SK-N-SH treated with all-trans-retinoic acid at 6 μM for 48 hours (cell line): ENCODE data around the gene CTU1.

Experiments
- ATAC-seq: fragments of 200-7000 bp; cut with Tn5 transposase; 3 replicates; pipeline ENCODE4 v1.9.1; 2020; ENCODE audit warnings: mild to moderate bottlenecking, moderate library complexity
- ARNTL ChIP-seq: fragments of 450-650 bp; formaldehyde crosslinking; IDR thresholded peaks from 2 replicates; pipeline ENCODE4 v1.5.0; 2020; ENCODE audit warnings: low read depth, mild to moderate bottlenecking, moderate library complexity, borderline replicate concordance
- BACH2 ChIP-seq: fragments of 250-450 bp; sonication (Bioruptor Pico); IDR thresholded peaks from 2 replicates; pipeline ENCODE4 v1.9.0; 2021; ENCODE audit warnings: mild to moderate bottlenecking, borderline replicate concordance
- CREB5 ChIP-seq: fragments of 250-450 bp; sonication (Bioruptor Pico); IDR thresholded peaks from 2 replicates; pipeline ENCODE4 v1.5.1; 2020; ENCODE audit warnings: low read depth, mild to moderate bottlenecking, moderate library complexity
- CSDC2 ChIP-seq: fragments of 250-450 bp; sonication (Bioruptor Pico); IDR thresholded peaks from 2 replicates; pipeline ENCODE4 v1.5.0; 2020; ENCODE audit warnings: mild to moderate bottlenecking, moderate library complexity
- CSRNP3 ChIP-seq: fragments of 250-450 bp; sonication (Bioruptor Pico); IDR thresholded peaks from 2 replicates; pipeline ENCODE4 v1.5.1; 2021; ENCODE audit warnings: mild to moderate bottlenecking, moderate library complexity
- ESRRG ChIP-seq: fragments of 250-450 bp; sonication (Bioruptor Pico); IDR thresholded peaks from 2 replicates; pipeline ENCODE4 v1.6.1; 2021; ENCODE audit warnings: mild to moderate bottlenecking
- GLIS3 ChIP-seq: fragments of 250-450 bp; sonication (Bioruptor Pico); IDR thresholded peaks from 2 replicates; pipeline ENCODE4 v1.5.0; 2020; ENCODE audit warnings: mild to moderate bottlenecking, moderate library complexity
- OSR1 ChIP-seq: fragments of 250-450 bp; sonication (Bioruptor Pico); IDR thresholded peaks from 2 replicates; pipeline ENCODE4 v1.8.0; 2022; ENCODE audit warnings: moderate library complexity, mild to moderate bottlenecking, inconsistent platforms
- PATZ1 ChIP-seq: fragments of 250-450 bp; sonication (Bioruptor Pico); IDR thresholded peaks from 2 replicates; pipeline ENCODE4 v1.8.0; 2020; ENCODE audit warnings: mild to moderate bottlenecking, moderate library complexity, borderline replicate concordance
- POU6F1 ChIP-seq: fragments of 250-450 bp; sonication (Bioruptor Pico); IDR thresholded peaks from 2 replicates; pipeline ENCODE4 v1.8.0; 2021; ENCODE audit warnings: low read depth, mild to moderate bottlenecking, moderate library complexity, borderline replicate concordance
- RARB ChIP-seq: fragments of 250-450 bp; sonication (Bioruptor Pico); IDR thresholded peaks from 2 replicates; pipeline ENCODE4 v1.8.0; 2021; ENCODE audit warnings: mild to moderate bottlenecking, moderate library complexity
- TCF4 ChIP-seq: fragments of 250-450 bp; sonication (Bioruptor Pico); IDR thresholded peaks from 2 replicates; pipeline ENCODE4 v1.8.0; 2021; ENCODE audit warnings: mild to moderate bottlenecking, moderate library complexity, borderline replicate concordance
- TSHZ2 ChIP-seq: fragments of 250-450 bp; sonication (Bioruptor Pico); IDR thresholded peaks from 2 replicates; pipeline ENCODE4 v1.5.0; 2020; ENCODE audit warnings: mild to moderate bottlenecking, moderate library complexity
- ZFP3 ChIP-seq: fragments of 250-450 bp; sonication (Bioruptor Pico); IDR thresholded peaks from 2 replicates; pipeline ENCODE4 v1.5.0; 2020; ENCODE audit warnings: mild to moderate bottlenecking, moderate library complexity
- ZFP30 ChIP-seq: fragments of 450-650 bp; formaldehyde crosslinking; IDR thresholded peaks from 2 replicates; pipeline ENCODE4 v1.5.0; 2022; ENCODE audit warnings: mild to moderate bottlenecking, moderate library complexity
- ZNF565 ChIP-seq: fragments of 450-650 bp; formaldehyde crosslinking; conservative IDR thresholded peaks from 2 replicates; pipeline ENCODE4 v1.5.0; 2020; ENCODE audit warnings: low read depth, mild to moderate bottlenecking, moderate library complexity
- ZNF70 ChIP-seq: fragments of 450-650 bp; formaldehyde crosslinking; IDR thresholded peaks from 2 replicates; pipeline ENCODE4 v1.5.0; 2020; ENCODE audit warnings: mild to moderate bottlenecking, moderate library complexity
- ZNF8 ChIP-seq: fragments of 450-650 bp; formaldehyde crosslinking; IDR thresholded peaks from 2 replicates; pipeline ENCODE4 v1.5.0; 2020; ENCODE audit warnings: mild to moderate bottlenecking, moderate library complexity

CTU1 gene

GRCh38 chr19:51135986-51136762 is 28.0 kb upstream of the CTU1 start:
- no peak for TF ChIP-seq PATZ1 (CRISPR knock-in tag)
- no peak for TF ChIP-seq ZNF8 (CRISPR knock-in tag)
- TF ChIP-seq ARNTL (CRISPR knock-in tag), result no peak
- no peak for TF ChIP-seq GLIS3
- no peak for TF ChIP-seq ZFP30 (CRISPR knock-in tag)
- no peak for TF ChIP-seq OSR1 (CRISPR knock-in tag)
- TF ChIP-seq ZFP3 (CRISPR knock-in tag), result no peak
- no peak for TF ChIP-seq TSHZ2 (CRISPR knock-in tag)
- TF ChIP-seq CSDC2, result no peak
- TF ChIP-seq CSRNP3, result no peak
- no peak for TF ChIP-seq BACH2 (CRISPR knock-in tag)
- TF ChIP-seq ZNF565 (CRISPR knock-in tag), result no peak
- TF ChIP-seq ESRRG (CRISPR knock-in tag), result no peak
- TF ChIP-seq CREB5 (CRISPR knock-in tag), result no peak
- no peak for TF ChIP-seq TCF4 (CRISPR knock-in tag)
- TF ChIP-seq ZNF70 (CRISPR knock-in tag), result no peak
- TF ChIP-seq RARB (CRISPR knock-in tag), result no peak
- no peak for ATAC-seq

- ATAC-seq, result no peak
- no peak for TF ChIP-seq POU6F1 (CRISPR knock-in tag)
- no peak for TF ChIP-seq ZNF8 (CRISPR knock-in tag)
- TF ChIP-seq BACH2 (CRISPR knock-in tag), result no peak
- TF ChIP-seq PATZ1 (CRISPR knock-in tag), result no peak
Measured at GRCh38 chr19:51135004-51135403, 26.8 kb upstream of the CTU1 start.
